GM19351 (cell line): Measurements from ENCODE around the gene SORCS1.
"Not testable (repeated sequence)": the region's sequence is repeated elsewhere in the genome, so short reads cannot be mapped to it uniquely, and the experiment has no call there.

Experiments used
- ATAC-seq: cut with Tn5 transposase; IDR thresholded peaks from one replicate; pipeline ENCODE4 v1.9.1; 2021; ENCODE audit warnings: mild to moderate bottlenecking, moderate library complexity; ENCODE audit not compliant: unreplicated experiment

Gene SORCS1

DNA sequence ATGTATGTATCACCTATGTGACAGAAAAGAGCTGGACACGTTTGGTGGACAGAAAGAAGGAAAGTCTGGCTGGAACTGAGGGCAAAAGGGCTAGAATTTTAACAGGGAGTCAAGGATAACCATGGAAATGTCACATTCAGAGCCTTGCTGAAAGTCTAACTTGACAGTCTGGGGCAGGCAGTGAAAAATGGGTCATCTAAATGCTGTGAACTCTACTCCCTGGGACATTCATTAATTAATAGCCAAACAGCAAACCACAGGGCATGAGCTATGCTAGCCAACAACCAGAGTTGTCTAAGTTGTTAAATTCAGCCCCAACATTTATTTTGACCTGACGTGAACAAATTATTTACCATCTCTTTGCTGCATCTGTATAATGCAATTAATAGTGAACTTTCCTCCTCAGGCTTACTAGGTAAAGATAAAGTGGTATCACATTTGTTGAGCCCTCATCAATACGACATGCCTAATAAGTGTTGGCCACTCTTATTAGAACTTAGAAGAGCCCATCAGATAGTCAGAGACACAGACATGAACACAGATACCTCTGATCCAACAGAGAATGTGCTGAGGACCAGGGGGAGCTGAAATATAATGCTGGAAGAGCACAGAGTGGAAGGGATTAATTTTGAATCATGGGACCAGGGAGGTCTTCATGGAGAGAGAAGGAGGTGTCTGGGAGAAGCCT lies 109.9 kb downstream of the SORCS1 start:
- no peak for ATAC-seq

DNA sequence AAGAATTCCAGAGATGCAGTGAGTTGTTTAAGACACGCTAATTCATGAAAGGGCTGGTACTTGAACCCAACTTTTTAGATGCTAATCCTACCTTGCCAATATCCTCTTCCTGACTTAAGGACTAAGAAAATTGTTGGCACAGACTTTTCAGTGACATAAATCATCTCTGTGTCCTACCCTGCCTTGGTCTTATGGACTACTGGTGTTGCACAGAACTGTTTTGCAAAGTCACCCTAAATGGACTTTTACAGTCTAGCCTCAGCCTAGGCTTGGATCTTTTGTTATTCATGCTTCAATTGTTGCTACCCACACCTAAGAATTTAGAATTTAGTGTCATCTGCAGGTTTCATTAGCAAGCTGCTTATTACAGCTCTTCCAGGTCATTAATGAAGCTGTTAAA lies 112.7 kb downstream of the SORCS1 start:
- no peak for ATAC-seq

DNA sequence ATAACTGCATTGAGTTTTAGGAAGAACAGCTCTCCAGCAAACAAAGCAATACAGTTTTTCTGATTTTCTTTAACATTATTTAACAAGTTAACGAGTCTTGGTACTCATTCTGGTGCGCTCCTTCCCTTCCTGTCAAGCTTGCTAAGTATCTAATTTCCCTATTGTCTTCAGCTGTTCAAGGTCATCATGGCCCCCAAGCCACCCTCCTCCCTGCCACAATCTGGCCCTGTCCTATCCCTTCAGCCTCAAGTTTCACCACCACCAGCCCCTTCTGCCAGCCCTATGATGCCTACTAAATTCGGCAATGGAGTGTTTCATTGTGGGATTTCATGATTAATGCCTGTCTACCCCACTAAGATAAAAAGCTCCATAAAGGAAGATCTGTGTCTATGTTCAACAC lies 121.0 kb downstream of the SORCS1 start:
- ATAC-seq, result no peak

GRCh38 chr10:107037192-107038122 lies 127.0 kb downstream of the SORCS1 start:
- ATAC-seq, result no peak

DNA sequence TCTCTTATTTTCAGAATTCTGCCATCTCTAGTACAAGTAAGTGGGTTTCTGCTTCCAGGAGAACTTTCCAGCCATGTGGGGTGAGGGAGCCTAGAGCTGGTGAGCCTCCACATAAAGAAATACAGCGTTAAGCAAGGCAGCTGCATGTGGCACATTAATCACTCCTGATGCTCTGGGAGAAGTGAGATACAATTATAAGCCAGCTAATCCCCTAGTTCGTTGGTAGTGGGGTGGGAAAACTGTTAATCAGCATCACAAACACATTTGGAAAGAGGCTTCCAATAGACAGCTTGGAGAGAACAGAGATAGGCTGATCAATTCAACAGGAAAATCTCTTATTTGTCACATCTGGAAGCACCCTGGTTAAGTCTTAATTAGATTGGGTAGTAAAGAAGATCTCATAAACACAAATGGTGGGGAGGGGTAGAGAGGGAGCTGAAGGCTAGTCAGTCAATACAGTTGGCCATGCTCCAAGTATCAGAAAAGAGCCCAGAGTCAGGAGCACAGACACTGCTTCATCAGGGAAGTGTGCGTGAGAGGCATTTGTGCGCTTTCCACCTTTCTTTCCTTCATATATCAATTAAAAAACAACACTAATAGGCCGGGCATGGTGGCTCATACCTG lies 130.6 kb downstream of the SORCS1 start:
- ATAC-seq, result no peak

DNA sequence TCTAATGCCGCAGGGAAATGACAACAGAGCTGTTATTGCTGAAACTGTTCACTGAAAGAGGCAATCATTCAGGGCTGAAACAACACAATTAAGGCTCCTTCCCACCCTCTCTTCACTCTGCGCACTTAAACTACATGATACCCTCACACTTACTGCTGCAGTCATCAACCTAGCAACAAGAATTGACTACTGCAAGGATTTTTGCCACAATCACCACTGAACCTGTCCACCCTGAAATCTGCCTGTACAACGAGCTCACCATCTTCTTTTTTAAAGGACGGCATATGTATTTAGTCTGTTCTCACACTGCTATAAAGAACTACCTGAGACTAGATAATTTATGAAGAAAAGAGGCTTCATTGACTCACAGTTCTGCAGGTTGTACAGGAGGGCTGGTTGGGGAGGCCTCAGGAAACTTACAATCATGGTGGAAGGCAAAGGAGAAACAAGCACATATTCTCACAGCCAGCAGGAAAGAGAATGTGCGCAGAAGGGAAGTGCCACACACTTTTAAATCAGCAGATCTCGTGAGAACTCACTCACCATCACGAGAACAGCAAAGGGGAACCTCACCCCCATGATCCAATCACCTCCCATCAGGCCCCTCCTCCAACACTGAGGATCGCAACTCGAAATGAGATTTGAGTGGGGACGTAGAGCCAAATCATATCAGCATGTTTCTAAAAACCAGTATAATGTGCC lies 131.7 kb downstream of the SORCS1 start:
- ATAC-seq, result no peak

- no peak for ATAC-seq
Observed at GRCh38 chr10:107031931-107032699, 132.4 kb downstream of the SORCS1 start.

- ATAC-seq, result no peak
Observed at GRCh38 chr10:107028236-107028635, 136.3 kb downstream of the SORCS1 start.

- no peak for ATAC-seq
Observed at GRCh38 chr10:107025676-107026075, 138.8 kb downstream of the SORCS1 start.

- ATAC-seq, result not testable (repeated sequence)
Observed at GRCh38 chr10:107024033-107024432, 140.5 kb downstream of the SORCS1 start.

GRCh38 chr10:107022600-107023354 lies 141.7 kb downstream of the SORCS1 start:
- no peak for ATAC-seq

GRCh38 chr10:107019154-107019553 lies 145.4 kb downstream of the SORCS1 start:
- no peak for ATAC-seq

GRCh38 chr10:107013258-107014006 lies 151.1 kb downstream of the SORCS1 start:
- no peak for ATAC-seq

DNA sequence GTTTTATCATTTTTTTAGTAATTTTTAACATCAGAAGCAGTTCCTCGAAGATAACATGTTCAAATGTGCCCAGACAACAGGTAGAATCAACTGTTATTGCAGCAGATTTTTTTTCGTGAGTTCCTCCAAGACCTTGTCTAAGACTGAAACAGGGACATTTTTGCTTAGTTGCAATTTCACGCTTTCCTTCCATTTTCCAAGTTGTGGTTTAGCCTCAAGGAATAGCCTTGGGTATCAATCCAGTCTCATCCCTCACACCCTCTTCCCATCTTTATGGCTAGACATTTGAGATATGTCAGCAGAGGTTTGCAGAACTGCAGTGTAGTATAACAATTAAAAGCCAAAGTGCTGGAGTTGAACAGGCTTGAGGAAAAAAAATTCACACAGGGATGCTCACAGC lies 152.5 kb downstream of the SORCS1 start:
- ATAC-seq, result no peak

- ATAC-seq, result no peak
Observed at GRCh38 chr10:107011105-107011504, 153.4 kb downstream of the SORCS1 start.

- no peak for ATAC-seq
Observed at GRCh38 chr10:107010531-107010930, 154.0 kb downstream of the SORCS1 start.

DNA sequence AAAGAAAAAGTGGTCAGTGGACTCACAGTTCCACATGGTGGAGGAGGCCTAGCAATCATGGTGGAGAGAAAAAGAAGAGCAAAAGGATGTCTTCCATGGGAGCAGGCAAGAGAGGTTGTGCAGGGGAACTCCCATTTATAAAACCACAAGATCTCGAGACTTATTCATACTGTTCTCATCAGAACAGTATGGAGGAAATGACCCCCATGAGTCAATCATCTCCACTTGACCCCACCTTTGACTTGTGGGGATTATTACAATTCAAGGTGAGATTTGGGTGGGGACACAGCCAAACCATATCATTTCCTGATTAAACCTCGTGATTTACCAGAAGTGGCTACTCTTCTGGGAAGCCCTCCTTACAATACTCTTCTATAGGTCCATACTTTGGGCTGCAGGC lies 160.1 kb downstream of the SORCS1 start:
- no peak for ATAC-seq

- no peak for ATAC-seq
Observed at GRCh38 chr10:107002068-107002467, 162.4 kb downstream of the SORCS1 start.
